NB4 (cell line): ENCODE measurements around the gene MX1.

Experiments used
- DNase-seq: peaks from one replicate; pipeline ENCODE4 v3.0.0; 2010; ENCODE audit warnings: low read depth
- H3K4me3 ChIP-seq: one replicate; pipeline ENCODE4 v1.5.1; 2011; ENCODE audit warnings: mild to moderate bottlenecking, low read depth, low read length, moderate library complexity
- MYC ChIP-seq: IDR thresholded peaks from 2 replicates; pipeline ENCODE4 v1.6.1; 2011; ENCODE audit warnings: low read depth, low read length
- POLR2A ChIP-seq: IDR thresholded peaks from 2 replicates; pipeline ENCODE4 v1.6.1; 2011; ENCODE audit warnings: mild to moderate bottlenecking; ENCODE audit not compliant: insufficient read length; ENCODE audit errors: extremely low read depth
- TF ChIP-seq, protein P1 (sequence below): IDR thresholded peaks from 2 replicates; pipeline ENCODE4 v1.6.1; 2011; ENCODE audit warnings: low read depth, low read length
- TF ChIP-seq, protein P2 (sequence below): IDR thresholded peaks from one replicate; pipeline ENCODE4 v1.5.1; 2012; ENCODE audit warnings: low read depth, low read length

MX1 gene

DNA sequence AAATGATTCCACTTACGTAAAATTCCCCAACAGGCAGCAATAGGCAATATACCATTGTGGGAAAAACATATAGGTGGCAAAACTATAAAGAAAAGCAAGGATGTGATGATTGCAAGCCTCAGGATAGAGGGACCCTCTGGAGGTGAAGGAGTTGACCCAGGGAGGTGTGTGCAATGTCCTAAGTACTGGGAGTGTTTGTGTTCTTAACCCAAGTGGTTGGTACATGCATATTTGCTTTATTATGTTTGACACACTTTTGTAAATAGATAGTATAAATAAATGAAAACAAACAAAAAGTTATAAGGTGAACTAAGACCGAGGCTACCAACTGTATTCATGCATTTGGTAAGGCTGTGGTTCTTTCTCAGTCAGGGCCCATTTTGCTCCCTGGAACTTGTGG, 7.5 kb downstream of the MX1 start:
- no peak for TF ChIP-seq POLR2A
- TF ChIP-seq, protein P1, sequence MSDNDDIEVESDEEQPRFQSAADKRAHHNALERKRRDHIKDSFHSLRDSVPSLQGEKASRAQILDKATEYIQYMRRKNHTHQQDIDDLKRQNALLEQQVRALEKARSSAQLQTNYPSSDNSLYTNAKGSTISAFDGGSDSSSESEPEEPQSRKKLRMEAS = no peak
- no peak for TF ChIP-seq MYC
- TF ChIP-seq, protein P2, sequence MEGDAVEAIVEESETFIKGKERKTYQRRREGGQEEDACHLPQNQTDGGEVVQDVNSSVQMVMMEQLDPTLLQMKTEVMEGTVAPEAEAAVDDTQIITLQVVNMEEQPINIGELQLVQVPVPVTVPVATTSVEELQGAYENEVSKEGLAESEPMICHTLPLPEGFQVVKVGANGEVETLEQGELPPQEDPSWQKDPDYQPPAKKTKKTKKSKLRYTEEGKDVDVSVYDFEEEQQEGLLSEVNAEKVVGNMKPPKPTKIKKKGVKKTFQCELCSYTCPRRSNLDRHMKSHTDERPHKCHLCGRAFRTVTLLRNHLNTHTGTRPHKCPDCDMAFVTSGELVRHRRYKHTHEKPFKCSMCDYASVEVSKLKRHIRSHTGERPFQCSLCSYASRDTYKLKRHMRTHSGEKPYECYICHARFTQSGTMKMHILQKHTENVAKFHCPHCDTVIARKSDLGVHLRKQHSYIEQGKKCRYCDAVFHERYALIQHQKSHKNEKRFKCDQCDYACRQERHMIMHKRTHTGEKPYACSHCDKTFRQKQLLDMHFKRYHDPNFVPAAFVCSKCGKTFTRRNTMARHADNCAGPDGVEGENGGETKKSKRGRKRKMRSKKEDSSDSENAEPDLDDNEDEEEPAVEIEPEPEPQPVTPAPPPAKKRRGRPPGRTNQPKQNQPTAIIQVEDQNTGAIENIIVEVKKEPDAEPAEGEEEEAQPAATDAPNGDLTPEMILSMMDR = no peak
- DNase-seq = no peak
- no peak overlapping the region for H3K4me3 ChIP-seq

DNA sequence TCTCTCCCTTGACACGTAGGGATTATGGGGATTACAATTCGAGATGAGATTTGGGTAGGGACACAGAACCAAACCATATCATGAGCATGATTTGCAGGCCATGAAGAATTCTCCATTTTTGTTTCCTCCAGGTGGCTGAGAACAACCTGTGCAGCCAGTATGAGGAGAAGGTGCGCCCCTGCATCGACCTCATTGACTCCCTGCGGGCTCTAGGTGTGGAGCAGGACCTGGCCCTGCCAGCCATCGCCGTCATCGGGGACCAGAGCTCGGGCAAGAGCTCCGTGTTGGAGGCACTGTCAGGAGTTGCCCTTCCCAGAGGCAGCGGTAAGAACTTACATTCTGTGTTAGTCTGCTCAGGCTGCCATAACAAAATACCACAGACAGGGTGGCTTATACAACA, 9.7 kb downstream of the MX1 start:
- H3K4me3 ChIP-seq = no peak overlapping the region
- no peak for TF ChIP-seq MYC
- TF ChIP-seq POLR2A = no peak
- TF ChIP-seq, protein P2 = no peak
- TF ChIP-seq, protein P1 = no peak
- no peak for DNase-seq

- no peak for DNase-seq
- TF ChIP-seq POLR2A = no peak
- TF ChIP-seq, protein P2 = no peak
- TF ChIP-seq, protein P1 = no peak
- no peak for TF ChIP-seq MYC
Observed at GRCh38 chr21:41437729-41438128, 11.7 kb downstream of the MX1 start.

GRCh38 chr21:41438425-41439113, 12.5 kb downstream of the MX1 start:
- TF ChIP-seq, protein P2 = no peak
- TF ChIP-seq POLR2A (no peak), MYC (no peak)
- TF ChIP-seq, protein P1 = no peak
- no peak overlapping the region for H3K4me3 ChIP-seq
- no peak for DNase-seq

More at GRCh38 chr21:41437729-41438128, 11.7 kb downstream of the MX1 start:
- H3K4me3 ChIP-seq = no peak overlapping the region

GRCh38 chr21:41439248-41439647, 13.2 kb downstream of the MX1 start:
- no peak for TF ChIP-seq POLR2A
- TF ChIP-seq, protein P1 = no peak
- TF ChIP-seq MYC = no peak
- TF ChIP-seq, protein P2 = no peak
- H3K4me3 ChIP-seq = no peak overlapping the region
- no peak for DNase-seq
